Measurements from ENCODE around the gene ABCC4. TPM values are rescaled to one million over a fixed set of nuclear protein-coding genes. Genes with fewer than 3 reads are reported as not detected.

Gene ABCC4
- total RNA-seq, 2 donors from 2014 or later, result 119 to 144 TPM

- Histone ChIP-seq H3K9ac (ENCODE audit: extremely low read depth, low read length, poor library complexity, severe bottlenecking) (no peak overlapping the region), H3K27me3 (ENCODE audit: control insufficient read depth, insufficient read depth, low read length, poor library complexity, severe bottlenecking) (no peaks in the 10 kb centered on the region), H3K4me1 (ENCODE audit: control insufficient read depth, insufficient read depth, low read length) (no peaks in the 10 kb centered on the region), H3K27ac (ENCODE audit: low read depth, low read length) (no peak overlapping the region), H3K36me3 (ENCODE audit: control insufficient read depth, insufficient read depth, low read length) (peaks cover 35% of the 10 kb centered on the region), H3K9me3 (ENCODE audit: control insufficient read depth, low read length) (no peaks in the 10 kb centered on the region), H3K4me3 (ENCODE audit: low read length) (no peak overlapping the region)
- Mint-ChIP-seq H3K4me1 (no peaks in the 10 kb centered on the region), H3K27me3 (ENCODE audit: insufficient read depth) (peaks cover 2% of the 10 kb centered on the region), H3K4me3 (no peak overlapping the region), H3K27ac (no peak overlapping the region), H3K36me3 (ENCODE audit: low read depth) (peaks cover 53% of the 10 kb centered on the region), H3K9me3 (no peaks in the 10 kb centered on the region)
- no peak for DNase-seq
- TF ChIP-seq CTCF (conservative IDR thresholded peaks at IDR 0.05), result no peak
- WGBS, 2 experiments (ENCODE audit: insufficient coverage in 1 of 2, insufficient read length in 1 of 2), result 90 to 93% methylated on average over 2 to 4 of the region's 4 CpGs
Measured at GRCh38 chr13:95023405-95023804, 277.8 kb downstream of the ABCC4 start.

- no peak for TF ChIP-seq CTCF (conservative IDR thresholded peaks at IDR 0.05)
- no peak for DNase-seq
- Histone ChIP-seq H3K27ac (ENCODE audit: low read depth, low read length) (no peak overlapping the region), H3K36me3 (ENCODE audit: control insufficient read depth, insufficient read depth, low read length) (peaks cover 30% of the 10 kb centered on the region), H3K9ac (ENCODE audit: extremely low read depth, low read length, poor library complexity, severe bottlenecking) (no peak overlapping the region), H3K4me3 (ENCODE audit: low read length) (no peak overlapping the region), H3K9me3 (ENCODE audit: control insufficient read depth, low read length) (no peaks in the 10 kb centered on the region), H3K4me1 (ENCODE audit: control insufficient read depth, insufficient read depth, low read length) (no peaks in the 10 kb centered on the region), H3K27me3 (ENCODE audit: control insufficient read depth, insufficient read depth, low read length, poor library complexity, severe bottlenecking) (no peaks in the 10 kb centered on the region)
- no peaks in the 10 kb centered on the region for H3K9me3 Mint-ChIP-seq
- 95 to 97% methylated on average over 6 of the region's 6 CpGs for WGBS, 2 experiments (ENCODE audit: insufficient coverage in 1 of 2, insufficient read length in 1 of 2)
- no peak overlapping the region for H3K27ac Mint-ChIP-seq
- no peak overlapping the region for H3K4me3 Mint-ChIP-seq
- peaks cover 49% of the 10 kb centered on the region for H3K36me3 Mint-ChIP-seq (ENCODE audit: low read depth)
- H3K27me3 Mint-ChIP-seq (ENCODE audit: insufficient read depth), result no peaks in the 10 kb centered on the region
- H3K4me1 Mint-ChIP-seq, result no peaks in the 10 kb centered on the region
Measured at GRCh38 chr13:95020298-95020987, 280.8 kb downstream of the ABCC4 start.

- DNase-seq, result no peak
- no peak overlapping the region for H3K9ac ChIP-seq (ENCODE audit: extremely low read depth, low read length, poor library complexity, severe bottlenecking)
- no peak overlapping the region for H3K27ac Mint-ChIP-seq
Measured at GRCh38 chr13:95019886-95020285, 281.4 kb downstream of the ABCC4 start.

More at GRCh38 chr13:95019886-95020285, 281.4 kb downstream of the ABCC4 start:
- Mint-ChIP-seq H3K9me3 (no peaks in the 10 kb centered on the region), H3K4me3 (no peak overlapping the region), H3K27me3 (ENCODE audit: insufficient read depth) (no peaks in the 10 kb centered on the region), H3K36me3 (ENCODE audit: low read depth) (peaks cover 49% of the 10 kb centered on the region), H3K4me1 (no peaks in the 10 kb centered on the region)
- no peaks in the 10 kb centered on the region for H3K27me3 ChIP-seq (ENCODE audit: control insufficient read depth, insufficient read depth, low read length, poor library complexity, severe bottlenecking)
- 94% methylated on average over 3 to 6 of the region's 7 CpGs for WGBS, 2 experiments (ENCODE audit: insufficient coverage in 1 of 2, insufficient read length in 1 of 2)
- H3K27ac ChIP-seq (ENCODE audit: low read depth, low read length), result no peak overlapping the region
- H3K4me1 ChIP-seq (ENCODE audit: control insufficient read depth, insufficient read depth, low read length), result no peaks in the 10 kb centered on the region
- no peaks in the 10 kb centered on the region for H3K9me3 ChIP-seq (ENCODE audit: control insufficient read depth, low read length)
- TF ChIP-seq CTCF (conservative IDR thresholded peaks at IDR 0.05), result no peak
- peaks cover 30% of the 10 kb centered on the region for H3K36me3 ChIP-seq (ENCODE audit: control insufficient read depth, insufficient read depth, low read length)
- no peak overlapping the region for H3K4me3 ChIP-seq (ENCODE audit: low read length)
